Measurements from ENCODE around the gene IDUA. TPM values are rescaled to one million over a fixed set of nuclear protein-coding genes. Genes with fewer than 3 reads are reported as not detected.

IDUA gene
- total and polyA plus RNA-seq, 12 donors: 1.6 to 109 (median 31.2) TPM

DNA sequence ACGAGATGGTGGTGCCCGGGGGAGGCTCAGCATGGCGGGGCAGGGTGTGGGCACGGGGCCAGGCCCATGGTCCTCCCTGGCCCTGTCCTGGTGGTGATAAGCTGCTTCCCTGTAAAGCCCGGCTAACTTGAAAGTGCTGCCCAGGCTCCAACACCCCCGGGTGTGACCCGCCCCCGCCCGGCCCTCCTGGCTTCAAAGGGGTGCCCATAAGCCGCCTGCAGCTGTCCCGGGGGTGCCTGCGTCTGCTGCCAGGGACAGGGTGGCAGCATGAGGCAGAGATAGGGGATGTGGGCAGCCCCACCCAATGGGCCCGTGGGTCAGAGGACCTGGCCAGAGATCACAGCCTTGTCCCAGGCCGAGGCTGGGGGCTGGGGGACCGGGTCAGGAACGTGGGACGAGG lies 42.7 kb downstream of the IDUA start:
- peaks cover 9 to 18% of the 10 kb centered on the region in 2 donors for H3K4me1 ChIP-seq (replicated peaks in 1 of 2)
- H3K36me3 ChIP-seq (replicated peaks in 1 of 2): peaks cover 0 to 10% of the 10 kb centered on the region in 2 donors
- no peaks in the 10 kb centered on the region for H3K9me3 ChIP-seq (replicated peaks in 1 of 3)
- intact Hi-C loops (cut with DNase I): no loop called here
- DNase-seq: no peak
- H3K27ac ChIP-seq: no peak overlapping the region
- WGBS, 4 donors: 45 to 59% (median 55%) methylated on average over 5 to 17 of the region's 17 CpGs; no CpG with 5 or more reads in 1 of the 4 donors
- no peaks in the 10 kb centered on the region for H3K27me3 ChIP-seq
- TF ChIP-seq, protein P1, sequence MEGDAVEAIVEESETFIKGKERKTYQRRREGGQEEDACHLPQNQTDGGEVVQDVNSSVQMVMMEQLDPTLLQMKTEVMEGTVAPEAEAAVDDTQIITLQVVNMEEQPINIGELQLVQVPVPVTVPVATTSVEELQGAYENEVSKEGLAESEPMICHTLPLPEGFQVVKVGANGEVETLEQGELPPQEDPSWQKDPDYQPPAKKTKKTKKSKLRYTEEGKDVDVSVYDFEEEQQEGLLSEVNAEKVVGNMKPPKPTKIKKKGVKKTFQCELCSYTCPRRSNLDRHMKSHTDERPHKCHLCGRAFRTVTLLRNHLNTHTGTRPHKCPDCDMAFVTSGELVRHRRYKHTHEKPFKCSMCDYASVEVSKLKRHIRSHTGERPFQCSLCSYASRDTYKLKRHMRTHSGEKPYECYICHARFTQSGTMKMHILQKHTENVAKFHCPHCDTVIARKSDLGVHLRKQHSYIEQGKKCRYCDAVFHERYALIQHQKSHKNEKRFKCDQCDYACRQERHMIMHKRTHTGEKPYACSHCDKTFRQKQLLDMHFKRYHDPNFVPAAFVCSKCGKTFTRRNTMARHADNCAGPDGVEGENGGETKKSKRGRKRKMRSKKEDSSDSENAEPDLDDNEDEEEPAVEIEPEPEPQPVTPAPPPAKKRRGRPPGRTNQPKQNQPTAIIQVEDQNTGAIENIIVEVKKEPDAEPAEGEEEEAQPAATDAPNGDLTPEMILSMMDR (IDR thresholded peaks at IDR 0.05): no peak
- no peak for TF ChIP-seq POLR2A (IDR thresholded peaks at IDR 0.05)
- H3K4me3 ChIP-seq: no peak overlapping the region

DNA sequence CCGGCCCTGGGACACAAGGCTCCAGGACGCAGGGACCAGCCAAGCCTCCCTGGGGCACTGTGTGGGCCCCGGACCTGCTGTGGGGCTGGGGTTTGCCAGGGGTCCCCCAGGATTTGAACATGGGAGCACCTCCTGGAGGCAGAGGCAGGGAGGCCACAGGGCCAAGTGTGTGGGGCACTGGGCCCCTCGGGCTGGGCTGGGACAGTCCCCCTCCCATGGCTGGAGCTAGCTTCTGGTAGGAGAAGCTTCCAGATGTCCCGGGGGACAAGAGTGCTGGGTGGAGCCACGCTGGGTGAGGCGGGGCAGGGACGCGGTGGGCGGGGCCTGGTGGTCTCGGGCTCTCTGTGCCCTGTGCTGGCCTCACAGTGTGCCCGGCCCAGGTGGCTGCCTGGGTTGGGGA lies 43.2 kb downstream of the IDUA start:
- WGBS, 4 donors: 50 to 100% (median 50%) methylated on average over 2 to 12 of the region's 12 CpGs; no CpG with 5 or more reads in 1 of the 4 donors
- Histone ChIP-seq H3K4me3 (no peak overlapping the region), H3K36me3 (replicated peaks in 1 of 2) (peaks cover 0 to 5% of the 10 kb centered on the region in 2 donors), H3K4me1 (replicated peaks in 1 of 2) (peaks cover 9 to 18% of the 10 kb centered on the region in 2 donors), H3K27ac (no peak overlapping the region), H3K27me3 (no peaks in the 10 kb centered on the region), H3K9me3 (replicated peaks in 1 of 3) (no peaks in the 10 kb centered on the region)
- intact Hi-C loops (cut with DNase I): no loop called here
- TF ChIP-seq, protein P1 (IDR thresholded peaks at IDR 0.05): no peak
- no peak for TF ChIP-seq POLR2A (IDR thresholded peaks at IDR 0.05)
- DNase-seq: no peak

DNA sequence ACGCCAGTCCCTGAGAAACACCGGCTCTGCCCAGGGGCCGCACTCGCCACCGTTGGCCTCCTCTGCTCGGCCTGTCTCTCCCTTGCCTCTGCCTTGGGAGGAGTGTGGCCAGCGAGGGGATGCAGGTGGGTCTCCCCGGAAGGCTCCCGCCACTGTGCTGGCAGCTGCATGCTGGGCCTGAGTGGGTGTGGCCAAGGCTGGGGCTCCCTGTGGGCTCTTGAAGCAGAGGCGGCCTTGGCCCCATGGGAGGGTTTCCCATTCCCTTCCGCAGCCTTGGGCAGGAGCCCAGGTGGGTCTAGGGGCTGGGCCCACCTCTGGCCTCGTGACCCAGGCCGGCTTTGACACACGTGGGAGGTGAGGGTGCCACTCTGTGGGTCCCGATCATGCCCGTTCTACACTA lies 43.7 kb downstream of the IDUA start:
- Histone ChIP-seq H3K9me3 (replicated peaks in 1 of 3) (no peaks in the 10 kb centered on the region), H3K36me3 (replicated peaks in 1 of 2) (no peaks in the 10 kb centered on the region), H3K4me3 (no peak overlapping the region), H3K27ac (no peak overlapping the region), H3K27me3 (no peaks in the 10 kb centered on the region), H3K4me1 (replicated peaks in 1 of 2) (peaks cover 9 to 18% of the 10 kb centered on the region in 2 donors)
- 32 to 60% (median 37%) methylated on average over 3 to 16 of the region's 16 CpGs for WGBS, 4 donors
- intact Hi-C loops (cut with DNase I): no loop called here
- TF ChIP-seq POLR2A (IDR thresholded peaks at IDR 0.05): no peak
- TF ChIP-seq, protein P1 (IDR thresholded peaks at IDR 0.05): no peak
- DNase-seq: peak in 1 of 7 donors; percentile 55

DNA sequence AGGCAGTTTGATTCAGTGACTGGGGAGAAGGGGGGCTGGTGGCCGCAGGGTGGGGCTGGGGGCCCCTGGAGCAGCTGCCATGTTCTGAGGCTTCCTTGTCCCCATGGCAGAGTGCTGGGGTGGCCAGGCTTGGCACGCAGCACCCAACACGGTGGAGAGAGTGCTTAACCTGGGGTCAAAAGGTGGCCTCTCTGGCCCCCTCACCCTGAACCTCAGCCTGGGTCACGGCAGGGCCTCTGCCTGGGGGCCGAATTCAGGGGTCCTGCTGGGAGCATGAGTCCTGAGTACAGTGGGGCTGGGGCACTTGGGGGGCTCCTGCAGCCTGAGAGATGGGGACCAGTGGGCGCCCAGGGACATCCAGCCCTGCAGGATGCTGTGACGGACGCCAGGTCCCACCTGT lies 44.5 kb downstream of the IDUA start:
- peaks cover 9 to 18% of the 10 kb centered on the region in 2 donors for H3K4me1 ChIP-seq (replicated peaks in 1 of 2)
- DNase-seq: no peak
- H3K27ac ChIP-seq: no peak overlapping the region
- WGBS, 4 donors: 67 to 100% (median 80%) methylated on average over 1 to 8 of the region's 8 CpGs
- intact Hi-C loops (cut with DNase I): no loop called here
- no peaks in the 10 kb centered on the region for H3K9me3 ChIP-seq (replicated peaks in 1 of 3)
- no peaks in the 10 kb centered on the region for H3K36me3 ChIP-seq (replicated peaks in 1 of 2)
- no peaks in the 10 kb centered on the region for H3K27me3 ChIP-seq
- TF ChIP-seq POLR2A (IDR thresholded peaks at IDR 0.05): no peak
- TF ChIP-seq, protein P1 (IDR thresholded peaks at IDR 0.05): no peak
- no peak overlapping the region for H3K4me3 ChIP-seq
